Stimulated activated CD4-positive, alpha-beta T cell treated with anti-CD3 and anti-CD28 coated beads, Interleukin-1b, Interleukin-23, amount 100 ng/mL, for 4 hours (primary cell): ENCODE data around the gene USP8.
"Not testable (repeated sequence)": the region's sequence is repeated elsewhere in the genome, so short reads cannot be mapped to it uniquely, and the experiment has no call there.

ENCODE experiments used
- DNase-seq, 2 donors: peaks; one replicate each; pipeline ENCODE4 v3.0.0-alpha.2; 2020; ENCODE audit warnings: low read depth in 2 of 2

Gene USP8

GRCh38 chr15:50440932-50441331 is 16.7 kb downstream of the USP8 start:
- DNase-seq, result no peak

- no peak for DNase-seq
Observed at GRCh38 chr15:50452927-50453326, 28.7 kb downstream of the USP8 start.

- no peak for DNase-seq
Observed at GRCh38 chr15:50458348-50459112, 34.3 kb downstream of the USP8 start.

- no peak for DNase-seq
Observed at GRCh38 chr15:50463423-50464358, 39.5 kb downstream of the USP8 start.

- no peak for DNase-seq
Observed at GRCh38 chr15:50471072-50471471, 46.9 kb downstream of the USP8 start.

- DNase-seq, result no peak
Observed at GRCh38 chr15:50476143-50476542, 51.9 kb downstream of the USP8 start.

- DNase-seq, result no peak
Observed at GRCh38 chr15:50484781-50485180, 60.6 kb downstream of the USP8 start.

- no peak for DNase-seq
Observed at GRCh38 chr15:50485389-50485788, 61.2 kb downstream of the USP8 start.

GRCh38 chr15:50487287-50487686 is 63.1 kb downstream of the USP8 start:
- DNase-seq, result no peak

GRCh38 chr15:50493625-50494024 is 69.4 kb downstream of the USP8 start:
- DNase-seq, result no peak

GRCh38 chr15:50494547-50494946 is 70.3 kb downstream of the USP8 start:
- not testable (repeated sequence) for DNase-seq

GRCh38 chr15:50496692-50497091 is 72.5 kb downstream of the USP8 start:
- DNase-seq, result no peak

GRCh38 chr15:50500352-50500751 is 76.1 kb downstream of the USP8 start:
- no peak for DNase-seq

- no peak for DNase-seq
Observed at GRCh38 chr15:50501815-50502214, 77.6 kb downstream of the USP8 start.

GRCh38 chr15:50503144-50503543 is 78.9 kb downstream of the USP8 start:
- DNase-seq, result no peak

- DNase-seq, result not testable (repeated sequence)
Observed at GRCh38 chr15:50505656-50506055, 81.5 kb downstream of the USP8 start.

- DNase-seq, result no peak
Observed at GRCh38 chr15:50506121-50506520, 81.9 kb downstream of the USP8 start.

- DNase-seq, result no peak
Observed at GRCh38 chr15:50513001-50513400, 88.8 kb downstream of the USP8 start.

GRCh38 chr15:50519740-50520425 is 95.7 kb downstream of the USP8 start:
- no peak for DNase-seq

- no peak for DNase-seq
Observed at GRCh38 chr15:50523851-50524251, 99.6 kb downstream of the USP8 start.

- DNase-seq, result no peak
Observed at GRCh38 chr15:50531163-50531562, 107.0 kb downstream of the USP8 start.

- no peak for DNase-seq
Observed at GRCh38 chr15:50531766-50532165, 107.6 kb downstream of the USP8 start.
